WTC11 (cell line): Measurements from ENCODE around the gene OR11G2.

Experiments
- ATF1 ChIP-seq: sonication (generic); formaldehyde crosslinking; IDR thresholded peaks from 2 replicates; pipeline ENCODE4 v1.8.1; 2023; ENCODE audit warnings: mild to moderate bottlenecking, moderate library complexity, missing genetic modification reagents
- ELF4 ChIP-seq: sonication (generic); formaldehyde crosslinking; IDR thresholded peaks from 2 replicates; pipeline ENCODE4 v1.8.1; 2022; ENCODE audit warnings: low read depth, mild to moderate bottlenecking, moderate library complexity, missing genetic modification reagents
- OVOL2 ChIP-seq: fragments of 250-450 bp; sonication (Bioruptor Pico); IDR thresholded peaks from 2 replicates; pipeline ENCODE4 v1.9.0; 2021; ENCODE audit warnings: mild to moderate bottlenecking, borderline replicate concordance
- SP1 ChIP-seq: sonication (generic); formaldehyde crosslinking; conservative IDR thresholded peaks from 2 replicates; pipeline ENCODE4 v1.8.1; 2022; ENCODE audit warnings: missing genetic modification reagents
- TF ChIP-seq, protein P1 (sequence below): fragments of 200-600 bp; IDR thresholded peaks from 2 replicates; pipeline ENCODE4 v1.8.0; 2022; ENCODE audit warnings: antibody characterized with exemption
- TF ChIP-seq, protein P2 (sequence below): sonication (generic); formaldehyde crosslinking; IDR thresholded peaks from 2 replicates; pipeline ENCODE4 v1.8.1; 2022; ENCODE audit warnings: mild to moderate bottlenecking, moderate library complexity, missing genetic modification reagents

GRCh38 chr14:20194101-20194500 lies 3.4 kb downstream of the OR11G2 start:
- TF ChIP-seq, protein P1, sequence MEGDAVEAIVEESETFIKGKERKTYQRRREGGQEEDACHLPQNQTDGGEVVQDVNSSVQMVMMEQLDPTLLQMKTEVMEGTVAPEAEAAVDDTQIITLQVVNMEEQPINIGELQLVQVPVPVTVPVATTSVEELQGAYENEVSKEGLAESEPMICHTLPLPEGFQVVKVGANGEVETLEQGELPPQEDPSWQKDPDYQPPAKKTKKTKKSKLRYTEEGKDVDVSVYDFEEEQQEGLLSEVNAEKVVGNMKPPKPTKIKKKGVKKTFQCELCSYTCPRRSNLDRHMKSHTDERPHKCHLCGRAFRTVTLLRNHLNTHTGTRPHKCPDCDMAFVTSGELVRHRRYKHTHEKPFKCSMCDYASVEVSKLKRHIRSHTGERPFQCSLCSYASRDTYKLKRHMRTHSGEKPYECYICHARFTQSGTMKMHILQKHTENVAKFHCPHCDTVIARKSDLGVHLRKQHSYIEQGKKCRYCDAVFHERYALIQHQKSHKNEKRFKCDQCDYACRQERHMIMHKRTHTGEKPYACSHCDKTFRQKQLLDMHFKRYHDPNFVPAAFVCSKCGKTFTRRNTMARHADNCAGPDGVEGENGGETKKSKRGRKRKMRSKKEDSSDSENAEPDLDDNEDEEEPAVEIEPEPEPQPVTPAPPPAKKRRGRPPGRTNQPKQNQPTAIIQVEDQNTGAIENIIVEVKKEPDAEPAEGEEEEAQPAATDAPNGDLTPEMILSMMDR: no peak
- TF ChIP-seq OVOL2 (no peak), ELF4 (CRISPR knock-in tag) (no peak), ATF1 (no peak), SP1 (CRISPR knock-in tag) (no peak)
- TF ChIP-seq, protein P2, sequence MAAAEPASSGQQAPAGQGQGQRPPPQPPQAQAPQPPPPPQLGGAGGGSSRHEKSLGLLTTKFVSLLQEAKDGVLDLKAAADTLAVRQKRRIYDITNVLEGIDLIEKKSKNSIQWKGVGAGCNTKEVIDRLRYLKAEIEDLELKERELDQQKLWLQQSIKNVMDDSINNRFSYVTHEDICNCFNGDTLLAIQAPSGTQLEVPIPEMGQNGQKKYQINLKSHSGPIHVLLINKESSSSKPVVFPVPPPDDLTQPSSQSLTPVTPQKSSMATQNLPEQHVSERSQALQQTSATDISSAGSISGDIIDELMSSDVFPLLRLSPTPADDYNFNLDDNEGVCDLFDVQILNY (CRISPR knock-in tag): no peak
